DMS53 treated with DMSO at 0.1 percent for 48 hours (cell line): Measurements from ENCODE around the gene NUDT6.
"Not testable (repeated sequence)": the region's sequence is repeated elsewhere in the genome, so short reads cannot be mapped to it uniquely, and the experiment has no call there.

ENCODE experiments used
- DNase-seq: peaks from one replicate; lab custom pipeline; 2025; ENCODE audit not compliant: unreplicated experiment; lab: John Stamatoyannopoulos, UW

Gene NUDT6

GRCh38 chr4:122921971-122922876, at the start of gene NUDT6:
TSS of gene NUDT6 (minus strand) at chr4:122922597. CDS start at chr4:122922572, 25 bp downstream.
- DNase-seq, result peak; percentile 15

GRCh38 chr4:122968227-122968812, 45.9 kb upstream of the NUDT6 start:
- no peak for DNase-seq

- DNase-seq, result no peak
Observed at GRCh38 chr4:122967231-122967630, 44.8 kb upstream of the NUDT6 start.

- no peak for DNase-seq
Observed at GRCh38 chr4:122966201-122966600, 43.8 kb upstream of the NUDT6 start.

- DNase-seq, result peak; percentile 0
Observed at GRCh38 chr4:122963216-122963615, 40.8 kb upstream of the NUDT6 start.

- no peak for DNase-seq
Observed at GRCh38 chr4:122960611-122961000, 38.2 kb upstream of the NUDT6 start.

GRCh38 chr4:122959981-122960610, 37.7 kb upstream of the NUDT6 start:
- DNase-seq, result no peak

- no peak for DNase-seq
Observed at GRCh38 chr4:122959441-122959840, 37.0 kb upstream of the NUDT6 start.

GRCh38 chr4:122958505-122958904, 36.1 kb upstream of the NUDT6 start:
- DNase-seq, result no peak

GRCh38 chr4:122953924-122954323, 31.5 kb upstream of the NUDT6 start:
- DNase-seq, result no peak

- no peak for DNase-seq
Observed at GRCh38 chr4:122952028-122952427, 29.6 kb upstream of the NUDT6 start.

- DNase-seq, result no peak
Observed at GRCh38 chr4:122948671-122949070, 26.3 kb upstream of the NUDT6 start.

- no peak for DNase-seq
Observed at GRCh38 chr4:122946142-122946541, 23.7 kb upstream of the NUDT6 start.

- not testable (repeated sequence) for DNase-seq
Observed at GRCh38 chr4:122945136-122945535, 22.7 kb upstream of the NUDT6 start.

- DNase-seq, result no peak
Observed at GRCh38 chr4:122932763-122933162, 10.4 kb upstream of the NUDT6 start.

GRCh38 chr4:122930862-122931261, 8.5 kb upstream of the NUDT6 start:
- DNase-seq, result no peak

GRCh38 chr4:122928930-122929329, 6.5 kb upstream of the NUDT6 start:
- DNase-seq, result no peak

GRCh38 chr4:122922877-122923511, 597 bp upstream of the NUDT6 start:
- peak; percentile 55 for DNase-seq

- DNase-seq, result no peak
Observed at GRCh38 chr4:122921300-122921699, 1.1 kb downstream of the NUDT6 start.

- DNase-seq, result no peak
Observed at GRCh38 chr4:122920473-122920872, 1.9 kb downstream of the NUDT6 start.

- no peak for DNase-seq
Observed at GRCh38 chr4:122917731-122918130, 4.7 kb downstream of the NUDT6 start.
